ENCODE data around the gene PTPRR.

Gene PTPRR

GRCh38 chr12:70671698-70672097 is 248.8 kb downstream of the PTPRR start:
- DNase-seq = no peak

GRCh38 chr12:70670948-70671347 is 249.6 kb downstream of the PTPRR start:
- DNase-seq = no peak

- no peak for DNase-seq
These were observed 253.3 kb downstream of the PTPRR start for GRCh38 chr12:70667253-70667652.

GRCh38 chr12:70666364-70666763 is 254.2 kb downstream of the PTPRR start:
- DNase-seq = no peak

- no peak for DNase-seq
These were observed 256.1 kb downstream of the PTPRR start for GRCh38 chr12:70664465-70664881.

GRCh38 chr12:70663838-70664237 is 256.7 kb downstream of the PTPRR start:
- DNase-seq = no peak

- DNase-seq = no peak
These were observed 258.9 kb downstream of the PTPRR start for GRCh38 chr12:70661466-70662161.

- DNase-seq = peak; percentile 11 to 13
These were observed 259.8 kb downstream of the PTPRR start for GRCh38 chr12:70660620-70661219.

GRCh38 chr12:70660002-70660604 is 260.4 kb downstream of the PTPRR start:
- no peak for DNase-seq

- no peak for DNase-seq
These were observed 261.4 kb downstream of the PTPRR start for GRCh38 chr12:70659077-70659606.

GRCh38 chr12:70657616-70658286 is 262.8 kb downstream of the PTPRR start:
- no peak for DNase-seq

GRCh38 chr12:70652451-70652850 is 268.1 kb downstream of the PTPRR start:
- no peak for DNase-seq

- no peak for DNase-seq
These were observed 271.7 kb downstream of the PTPRR start for GRCh38 chr12:70648831-70649230.

GRCh38 chr12:70648191-70648590 is 272.3 kb downstream of the PTPRR start:
- no peak for DNase-seq

- no peak for DNase-seq
These were observed 273.7 kb downstream of the PTPRR start for GRCh38 chr12:70646850-70647249.

- peak; percentile 8 to 16 for DNase-seq
These were observed 274.8 kb downstream of the PTPRR start for GRCh38 chr12:70645494-70646317.

- DNase-seq = no peak
These were observed 275.7 kb downstream of the PTPRR start for GRCh38 chr12:70644861-70645260.

- no peak for DNase-seq
These were observed 276.6 kb downstream of the PTPRR start for GRCh38 chr12:70643939-70644338.

- DNase-seq = no peak
These were observed 278.8 kb downstream of the PTPRR start for GRCh38 chr12:70641691-70642090.

GRCh38 chr12:70640901-70641300 is 279.6 kb downstream of the PTPRR start:
- no peak for DNase-seq

GRCh38 chr12:70639535-70639934 is 281.0 kb downstream of the PTPRR start:
- no peak for DNase-seq

- DNase-seq = no peak
These were observed 281.7 kb downstream of the PTPRR start for GRCh38 chr12:70638639-70639360.
